ENCODE results near the gene MSH6. TPM values are rescaled to one million over a fixed set of nuclear protein-coding genes. Genes with fewer than 3 reads are reported as not detected.
"Not testable (repeated sequence)": the region's sequence is repeated elsewhere in the genome, so short reads cannot be mapped to it uniquely, and the experiment has no call there.

The MSH6 gene
- total and polyA plus RNA-seq, 2 donors from 2014 or later: 13.3 to 32.8 TPM

GRCh38 chr2:47850198-47850597, 67.3 kb downstream of the MSH6 start:
- no peak for FAIRE-seq

GRCh38 chr2:47853067-47853777, 70.3 kb downstream of the MSH6 start:
- not testable (repeated sequence) for FAIRE-seq

More at GRCh38 chr2:47850198-47850597, 67.3 kb downstream of the MSH6 start:
- no peak for DNase-seq
- H3K36me3 ChIP-seq (ENCODE audit: control insufficient read depth in 2 of 3, insufficient read depth in 3 of 3, low read length in 3 of 3): no peaks in the 10 kb centered on the region
- no peak overlapping the region for H3K27ac ChIP-seq (ENCODE audit: low read depth in 2 of 2, low read length in 2 of 2)
- H3K9me3 ChIP-seq (ENCODE audit: control insufficient read depth in 2 of 3, insufficient read depth in 1 of 3, low read length in 3 of 3): no peaks in the 10 kb centered on the region
- intact Hi-C loops (cut with DNase I): loop anchor here (10.0 kb wide), 2 partner anchors 55 to 255 kb away; partner anchors contain the start of gene FBXO11
- TF ChIP-seq CTCF (IDR thresholded peaks at IDR 0.05; ENCODE audit: borderline replicate concordance, extremely low read depth, insufficient read depth): no peak
- H3K9ac ChIP-seq (ENCODE audit: low read length in 3 of 3): no peak overlapping the region
- no peak overlapping the region for H3K4me3 ChIP-seq (ENCODE audit: low read length in 3 of 3)
- no peaks in the 10 kb centered on the region for H3K27me3 ChIP-seq (ENCODE audit: control insufficient read depth, insufficient read depth, low read length)
- H3K4me1 ChIP-seq (ENCODE audit: control insufficient read depth in 2 of 3, insufficient read depth in 2 of 3, low read depth in 1 of 3, low read length in 3 of 3): peaks cover 0 to 4% (median 0%) of the 10 kb centered on the region in 3 donors

More at GRCh38 chr2:47853067-47853777, 70.3 kb downstream of the MSH6 start:
- not testable (repeated sequence) for H3K4me1 ChIP-seq (ENCODE audit: control insufficient read depth in 2 of 3, insufficient read depth in 2 of 3, low read depth in 1 of 3, low read length in 3 of 3); H3K9ac ChIP-seq (ENCODE audit: low read length in 3 of 3); H3K27ac ChIP-seq (ENCODE audit: low read depth in 2 of 2, low read length in 2 of 2); H3K36me3 ChIP-seq (ENCODE audit: control insufficient read depth in 2 of 3, insufficient read depth in 3 of 3, low read length in 3 of 3); DNase-seq; H3K9me3 ChIP-seq (ENCODE audit: control insufficient read depth in 2 of 3, insufficient read depth in 1 of 3, low read length in 3 of 3); H3K4me3 ChIP-seq (ENCODE audit: low read length in 3 of 3); H3K27me3 ChIP-seq (ENCODE audit: control insufficient read depth, insufficient read depth, low read length)
- intact Hi-C loops (cut with DNase I): loop anchor here (10.0 kb wide), 2 partner anchors 52 to 252 kb away; partner anchors contain the start of gene FBXO11

Other genes starting within 250 kb of the MSH6 start
- 0.13 TPM for gene KCNK12, start 212.2 kb upstream of the MSH6 start, total RNA-seq
- not detected for gene KCNK12, start 212.2 kb upstream of the MSH6 start, polyA plus RNA-seq (ENCODE audit: insufficient read depth, low read depth, low replicate concordance)
- gene FBXO11, start 123.4 kb downstream of the MSH6 start, total RNA-seq: 68.7 TPM
- gene FBXO11, start 123.4 kb downstream of the MSH6 start, polyA plus RNA-seq (ENCODE audit: insufficient read depth, low read depth, low replicate concordance): 21.9 TPM

All from kidney (tissue), 14 donors.